Mucosa of descending colon (tissue), 3 donors: ENCODE data around the gene RET. TPM values are rescaled to one million over a fixed set of nuclear protein-coding genes. Genes with fewer than 3 reads are reported as not detected.

ENCODE experiments used
- ATAC-seq: fragments of 200-7000 bp; cut with Tn5 transposase; one replicate; pipeline ENCODE4 v1.9.1; 2020; ENCODE audit warnings: mild to moderate bottlenecking, moderate library complexity
- DNase-seq, 3 donors: peaks; one replicate each; pipeline ENCODE4 v3.0.0-alpha.2; 2020
- H3K36me3 ChIP-seq: fragments of 200-600 bp; one replicate; pipeline ENCODE4 v1.8.0; 2021; ENCODE audit warnings: low read depth, mild to moderate bottlenecking
- H3K4me1 ChIP-seq: fragments of 200-600 bp; one replicate; pipeline ENCODE4 v1.8.0; 2021; ENCODE audit warnings: low read depth, mild to moderate bottlenecking
- H3K4me3 ChIP-seq: fragments of 200-600 bp; one replicate; pipeline ENCODE4 v1.8.0; 2021; ENCODE audit warnings: mild to moderate bottlenecking
- H3K9me3 ChIP-seq: fragments of 200-600 bp; one replicate; pipeline ENCODE4 v1.8.0; 2021; ENCODE audit warnings: mild to moderate bottlenecking
- CTCF ChIP-seq: fragments of 200-600 bp; IDR thresholded peaks from one replicate; pipeline ENCODE4 v1.8.0; 2022; ENCODE audit warnings: antibody characterized with exemption, mild to moderate bottlenecking
- intact Hi-C, 2 donors: fragments of 100-400 bp; cut with DNase I in 1 of 2; cut with micrococcal nuclease in 1 of 2; formaldehyde crosslinking; loops; one replicate each; pipeline versions ENCODE4 v1.11.0 to v1.11.1; 2022; cut with DNase I, micrococcal nuclease
- total RNA-seq, 3 donors: library from RNA; stranded (reverse); fragmentation: NEBNext Ultra II Directional in 2 of 3; extraction: Animal tissue kit (Norgen Biotek cat#: 25700) in 2 of 3; gene quantifications; one replicate each; pipeline versions ENCODE4 v1.2.1 to v1.2.4, GENCODE V29; 2021 to 2023
- donor health status: DM: no; HTN: no; CAD: no; lungs with moderate emphysema.
- donor health status: DM: no; HTN: no; CAD: no.
- donor health status: DM: no; HTN: yes; CAD: no.

RET gene
- total RNA-seq, 3 donors from 2014 or later, result 0.84 to 13.5 (median 1.6) TPM

GRCh38 chr10:43155221-43155620, 78.4 kb downstream of the RET start:
- H3K4me3 ChIP-seq, result no peak overlapping the region
- DNase-seq, result no peak
- intact Hi-C loops, result no loop called here
- H3K4me1 ChIP-seq, result no peaks in the 10 kb centered on the region
- H3K9me3 ChIP-seq, result no peaks in the 10 kb centered on the region
- TF ChIP-seq CTCF, result no peak
- no peak for ATAC-seq
- no peaks in the 10 kb centered on the region for H3K36me3 ChIP-seq

- ATAC-seq (no peak), DNase-seq (no peak)
- TF ChIP-seq CTCF, result no peak
- Histone ChIP-seq H3K36me3 (no peaks in the 10 kb centered on the region), H3K4me3 (no peak overlapping the region), H3K4me1 (no peaks in the 10 kb centered on the region), H3K9me3 (no peaks in the 10 kb centered on the region)
- intact Hi-C loops, result no loop called here
Observed at GRCh38 chr10:43155741-43156140, 78.9 kb downstream of the RET start.

DNA sequence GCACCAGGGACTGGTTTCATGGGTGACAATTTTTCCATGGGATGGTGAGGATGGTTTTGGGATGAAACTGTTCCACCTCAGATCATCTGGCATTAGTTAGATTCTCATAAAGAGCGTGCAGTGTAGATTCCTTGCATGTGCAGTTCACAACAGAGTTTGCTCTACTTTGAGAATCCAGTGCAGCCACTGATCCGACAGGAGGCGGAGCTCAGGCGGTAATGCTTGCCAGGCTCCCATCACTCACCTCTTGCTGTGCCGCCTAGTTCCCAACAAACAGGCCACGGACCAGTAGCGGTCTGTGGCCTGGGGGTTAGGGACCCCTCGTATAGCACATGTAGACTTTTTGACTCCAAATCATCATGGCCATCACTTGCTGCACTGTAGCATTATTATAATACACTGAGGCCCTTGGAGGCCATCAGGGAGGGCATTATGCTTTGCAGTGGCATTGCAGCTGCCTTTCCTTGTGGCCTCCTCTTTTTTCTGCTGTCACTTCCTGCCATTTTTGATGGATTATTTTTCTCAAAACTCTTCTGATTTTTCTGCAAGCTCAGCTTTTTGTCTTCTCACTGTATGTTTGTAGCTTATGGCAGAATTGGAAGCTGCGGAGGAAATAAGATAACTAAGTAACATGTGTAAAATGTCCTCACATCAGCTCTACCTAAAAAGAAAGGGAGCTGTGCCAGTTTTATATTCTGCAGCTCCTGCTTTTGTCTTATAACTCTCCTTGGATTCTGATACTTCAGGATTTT, 79.9 kb downstream of the RET start:
- Histone ChIP-seq H3K4me1 (no peaks in the 10 kb centered on the region), H3K4me3 (no peak overlapping the region), H3K9me3 (no peaks in the 10 kb centered on the region), H3K36me3 (no peaks in the 10 kb centered on the region)
- DNase-seq, result no peak
- no peak for ATAC-seq
- TF ChIP-seq CTCF, result no peak
- intact Hi-C loops, result no loop called here

DNA sequence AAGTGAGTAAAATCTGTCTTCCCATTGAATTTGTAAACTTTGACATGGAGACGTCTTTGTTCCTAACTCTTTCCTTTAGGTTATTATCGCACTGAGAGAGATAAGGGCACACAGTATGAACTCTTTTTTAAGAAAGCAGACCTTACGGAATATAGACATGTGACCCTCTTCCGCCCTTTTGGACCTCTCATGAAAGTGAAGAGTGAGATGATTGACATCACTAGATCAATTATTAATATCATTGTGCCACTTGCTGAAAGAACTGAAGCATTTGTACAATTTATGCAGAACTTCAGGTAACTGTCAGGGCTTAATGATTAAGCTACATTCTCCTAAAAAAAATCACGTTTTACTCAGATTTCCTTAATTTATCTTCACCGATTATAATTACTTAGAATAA, 81.8 kb downstream of the RET start:
- H3K36me3 ChIP-seq, result no peaks in the 10 kb centered on the region

GRCh38 chr10:43160046-43160920, 83.4 kb downstream of the RET start:
- Histone ChIP-seq H3K4me3 (no peak overlapping the region), H3K4me1 (no peaks in the 10 kb centered on the region), H3K36me3 (no peaks in the 10 kb centered on the region), H3K9me3 (no peaks in the 10 kb centered on the region)
- intact Hi-C loops, result no loop called here
- DNase-seq (no peak), ATAC-seq (peak; percentile 36)
- TF ChIP-seq CTCF, result no peak

More for the DNA sequence above, 81.8 kb downstream of the RET start:
- ATAC-seq, result no peak
- intact Hi-C loops, result no loop called here
- DNase-seq, result no peak
- Histone ChIP-seq H3K4me1 (no peaks in the 10 kb centered on the region), H3K4me3 (no peak overlapping the region), H3K9me3 (no peaks in the 10 kb centered on the region)
- no peak for TF ChIP-seq CTCF
